Glomerular endothelial cell (primary cell): ENCODE measurements around the gene CGN. TPM values are rescaled to one million over a fixed set of nuclear protein-coding genes. Genes with fewer than 3 reads are reported as not detected.

Source experiments
- DNase-seq: peaks from one replicate; pipeline ENCODE4 v3.0.0-alpha.2; 2011; ENCODE audit warnings: low read depth, low spot score; ENCODE audit errors: extremely low read depth
- total RNA-seq: library from RNA; depleted of rRNA; stranded (reverse); fragments of >200 nt; gene quantifications from 2 replicates; pipeline ENCODE4 v1.2.3, GENCODE V29; 2015

CGN gene
- total RNA-seq, 1 donor from 2014 or later = 0.12 TPM

DNA sequence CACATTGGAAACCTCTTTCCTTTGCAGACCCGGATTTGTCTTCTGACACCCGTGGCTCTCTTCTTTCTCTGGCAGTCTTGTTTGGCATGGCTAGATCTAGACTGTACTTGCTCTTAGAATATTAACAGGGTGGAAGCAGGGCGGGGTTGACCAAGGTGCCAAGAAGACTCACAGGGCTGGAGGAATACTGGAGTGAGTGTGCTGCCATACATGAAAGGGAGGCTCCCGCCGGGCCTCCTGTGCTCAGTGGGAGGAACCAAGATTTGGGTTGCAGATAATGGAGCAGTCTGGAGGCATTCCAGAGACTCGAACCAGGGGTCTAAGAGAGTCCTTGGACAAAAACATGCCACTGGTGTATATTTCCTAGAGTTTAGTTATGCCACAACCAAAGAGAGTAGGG is 73.1 kb downstream of the CGN start:
- DNase-seq = no peak

DNA sequence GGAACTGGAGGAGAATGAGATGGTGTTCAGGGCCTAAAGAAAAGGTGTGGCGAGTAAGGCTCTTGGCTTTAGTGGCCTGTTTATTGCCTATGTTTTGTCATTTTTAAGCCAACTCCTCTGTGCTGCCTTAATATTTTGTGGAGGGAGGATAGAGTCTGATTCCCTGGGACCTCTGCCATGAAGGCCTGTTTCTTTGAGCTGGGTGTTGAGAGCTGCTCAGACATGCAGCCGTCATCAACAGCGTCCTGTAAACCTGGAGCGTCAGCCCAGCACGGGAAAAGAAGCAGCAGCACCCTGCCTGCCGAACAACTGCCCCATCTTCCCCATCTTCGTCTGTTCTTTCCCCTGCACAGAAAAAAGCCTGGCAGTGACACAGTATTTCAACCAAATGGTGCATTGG is 73.6 kb downstream of the CGN start:
- DNase-seq = no peak

DNA sequence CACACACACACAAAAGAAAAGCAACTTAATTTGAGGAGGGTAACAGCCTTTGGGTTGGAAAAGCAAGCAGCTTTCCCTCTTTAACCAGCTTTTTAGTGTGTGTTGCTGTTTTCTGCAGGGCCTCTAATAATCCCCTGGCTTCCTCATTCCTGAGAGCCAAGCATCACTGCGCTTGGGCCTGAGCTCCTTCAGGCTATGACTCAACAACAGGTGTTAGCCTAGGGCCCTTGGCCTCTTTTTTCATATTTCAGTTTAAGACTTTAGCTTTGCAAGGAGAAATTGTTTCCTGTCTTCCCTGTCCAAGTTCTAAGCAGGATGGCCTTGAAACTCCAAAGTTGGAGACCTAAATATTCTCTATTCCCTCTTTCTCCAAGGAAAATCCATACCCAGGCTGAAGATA is 74.4 kb downstream of the CGN start:
- DNase-seq = no peak

Other genes starting within 250 kb of the CGN start
- 17.6 and 22.8 TPM in 2 replicates for gene ZNF687, start 229.1 kb upstream of the CGN start, total RNA-seq
- 48.5 and 56.1 TPM in 2 replicates for gene PI4KB, start 184.0 kb upstream of the CGN start, total RNA-seq
- gene RFX5, start 164.1 kb upstream of the CGN start, total RNA-seq = 45.6 and 47.0 TPM in 2 replicates
- gene SELENBP1, start 138.7 kb upstream of the CGN start, total RNA-seq = 0.93 and 1.2 TPM in 2 replicates
- 289 and 321 TPM in 2 replicates for gene PSMB4, start 111.8 kb upstream of the CGN start, total RNA-seq
- gene POGZ, start 51.9 kb upstream of the CGN start, total RNA-seq = 29.5 and 37.3 TPM in 2 replicates
- 5.1 and 6.8 TPM in 2 replicates for gene TUFT1, start 28.9 kb downstream of the CGN start, total RNA-seq
- gene SNX27, start 100.7 kb downstream of the CGN start, total RNA-seq = 17.7 and 21.0 TPM in 2 replicates
- not detected in 2 replicates for gene CELF3, start 205.4 kb downstream of the CGN start, total RNA-seq
- gene RIIAD1, start 210.1 kb downstream of the CGN start, total RNA-seq = not detected in 2 replicates